ENCODE data around the gene RAD51B. TPM values are rescaled to one million over a fixed set of nuclear protein-coding genes. Genes with fewer than 3 reads are reported as not detected.

The RAD51B gene
- total and polyA plus RNA-seq, 9 of the 15 experiments (the other 6 are each of a cell fraction or from before 2014, with no cell fraction given): 8.5 to 17.3 (median 11.3) TPM

- TF ChIP-seq, protein P1, sequence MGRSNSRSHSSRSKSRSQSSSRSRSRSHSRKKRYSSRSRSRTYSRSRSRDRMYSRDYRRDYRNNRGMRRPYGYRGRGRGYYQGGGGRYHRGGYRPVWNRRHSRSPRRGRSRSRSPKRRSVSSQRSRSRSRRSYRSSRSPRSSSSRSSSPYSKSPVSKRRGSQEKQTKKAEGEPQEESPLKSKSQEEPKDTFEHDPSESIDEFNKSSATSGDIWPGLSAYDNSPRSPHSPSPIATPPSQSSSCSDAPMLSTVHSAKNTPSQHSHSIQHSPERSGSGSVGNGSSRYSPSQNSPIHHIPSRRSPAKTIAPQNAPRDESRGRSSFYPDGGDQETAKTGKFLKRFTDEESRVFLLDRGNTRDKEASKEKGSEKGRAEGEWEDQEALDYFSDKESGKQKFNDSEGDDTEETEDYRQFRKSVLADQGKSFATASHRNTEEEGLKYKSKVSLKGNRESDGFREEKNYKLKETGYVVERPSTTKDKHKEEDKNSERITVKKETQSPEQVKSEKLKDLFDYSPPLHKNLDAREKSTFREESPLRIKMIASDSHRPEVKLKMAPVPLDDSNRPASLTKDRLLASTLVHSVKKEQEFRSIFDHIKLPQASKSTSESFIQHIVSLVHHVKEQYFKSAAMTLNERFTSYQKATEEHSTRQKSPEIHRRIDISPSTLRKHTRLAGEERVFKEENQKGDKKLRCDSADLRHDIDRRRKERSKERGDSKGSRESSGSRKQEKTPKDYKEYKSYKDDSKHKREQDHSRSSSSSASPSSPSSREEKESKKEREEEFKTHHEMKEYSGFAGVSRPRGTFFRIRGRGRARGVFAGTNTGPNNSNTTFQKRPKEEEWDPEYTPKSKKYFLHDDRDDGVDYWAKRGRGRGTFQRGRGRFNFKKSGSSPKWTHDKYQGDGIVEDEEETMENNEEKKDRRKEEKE (IDR thresholded peaks at IDR 0.05; ENCODE audit: borderline replicate concordance in 1 of 2, control insufficient read depth in 1 of 2, low read depth in 2 of 2, low read length in 1 of 2): no peak
- TF ChIP-seq RFX1 (IDR thresholded peaks at IDR 0.05) (no peak), NFYB (IDR thresholded peaks at IDR 0.05; ENCODE audit: extremely low read depth, insufficient read length) (no peak), STAG1 (CRISPR knock-in tag; IDR thresholded peaks at IDR 0.05; ENCODE audit: borderline replicate concordance) (no peak), ZNF23 (CRISPR knock-in tag; IDR thresholded peaks at IDR 0.05) (no peak), NFIX (CRISPR knock-in tag; IDR thresholded peaks at IDR 0.05; ENCODE audit: low read depth) (no peak)
Measured at GRCh38 chr14:67881225-67881624, 61.6 kb downstream of the RAD51B start (continued).

GRCh38 chr14:67882986-67883555, 63.5 kb downstream of the RAD51B start:
- CTCF ChIA-PET (ENCODE audit: low intra/inter-chr PET ratio): no interaction called here
- 65% methylated on average over 2 of the region's 4 CpGs for WGBS (ENCODE audit: insufficient coverage, low coverage, missing lambda C conversion rate)
- TF ChIP-seq ZNF133 (CRISPR knock-in tag; IDR thresholded peaks at IDR 0.05) (no peak), PREB (CRISPR knock-in tag; IDR thresholded peaks at IDR 0.05) (no peak), ZNF507 (tag; conservative IDR thresholded peaks at IDR 0.05) (no peak), RBM15 (IDR thresholded peaks at IDR 0.05; ENCODE audit: insufficient read depth, low read length) (no peak), DIDO1 (tag; IDR thresholded peaks at IDR 0.05; ENCODE audit: low read depth) (no peak), ZNF830 (CRISPR knock-in tag; IDR thresholded peaks at IDR 0.05) (no peak), HMBOX1 (IDR thresholded peaks at IDR 0.05) (peak; percentile 93), TBP (optimal IDR thresholded peaks at IDR 0.05; ENCODE audit: low read depth, low read length) (no peak), KLF6 (CRISPR knock-in tag; IDR thresholded peaks at IDR 0.05; ENCODE audit: borderline replicate concordance) (no peak), ZEB2 (IDR thresholded peaks at IDR 0.05) (no peak), TARDBP (IDR thresholded peaks at IDR 0.05) (no peak), SP2 (IDR thresholded peaks at IDR 0.05; ENCODE audit: extremely low read depth, low read depth, low read length, poor library complexity, severe bottlenecking) (no peak)

More at GRCh38 chr14:67882986-67883555, 63.5 kb downstream of the RAD51B start:
- H3K27ac ChIP-seq (ENCODE audit: extremely low read depth, low read depth, low read length): no peak overlapping the region
- H3K9me3 ChIP-seq (replicated peaks; ENCODE audit: control insufficient read depth, insufficient read depth, low read depth, low read length): no peaks in the 10 kb centered on the region
- FAIRE-seq (no peak), DNase-seq (ENCODE audit: extremely low read depth in 1 of 4, low spot score in 3 of 4) (peak in 1 of 4 experiments; percentile 13), ATAC-seq (no peak; the same call in 2 of the 3 replicates)
- no peak overlapping the region for H3K4me3 ChIP-seq
- POLR2A ChIA-PET: interaction anchor here (0.6 kb wide), 1 partner anchor 857 kb away, joined by 3 read pairs; no protein-coding TSS in a partner anchor
- H2AFZ ChIP-seq (ENCODE audit: low read depth, low read length): no peak overlapping the region
- H3K36me3 ChIP-seq (ENCODE audit: control insufficient read depth, insufficient read depth, low read length): no peaks in the 10 kb centered on the region
- no peaks in the 10 kb centered on the region for H3K4me1 ChIP-seq (replicated peaks in 1 of 2; ENCODE audit: control insufficient read depth in 2 of 2, insufficient read depth in 2 of 2, low read length in 2 of 2)
- no peaks in the 10 kb centered on the region for H3K9me1 ChIP-seq (ENCODE audit: control insufficient read depth, insufficient read depth, low read length)
- H3K79me2 ChIP-seq (ENCODE audit: control insufficient read depth, insufficient read depth, low read length): no peaks in the 10 kb centered on the region
- no peak overlapping the region for H3K4me2 ChIP-seq (ENCODE audit: insufficient read depth, low read length)
- no TSS peak for BruUV-seq (replicated peaks)
- H4K20me1 ChIP-seq (replicated peaks; ENCODE audit: control insufficient read depth, insufficient read depth, low read length): no peaks in the 10 kb centered on the region
- in situ Hi-C loops (cut with MboI): no loop called here
- no peaks in the 10 kb centered on the region for H3K27me3 ChIP-seq (ENCODE audit: control insufficient read depth in 2 of 2, insufficient read depth in 2 of 2, low read length in 2 of 2)
- intact Hi-C loops (cut with micrococcal nuclease): no loop called here
- no peak overlapping the region for H3K9ac ChIP-seq (ENCODE audit: insufficient read depth in 1 of 2, low read depth in 2 of 2, low read length in 2 of 2)

Measured in K562 (cell line).